ENCODE data around the gene HSD11B2. TPM values are rescaled to one million over a fixed set of nuclear protein-coding genes. Genes with fewer than 3 reads are reported as not detected.

The HSD11B2 gene
- total RNA-seq, 1 experiment from 2014 or later: 33.5 TPM

GRCh38 chr16:67398546-67399217, 32.2 kb upstream of the HSD11B2 start:
- Histone ChIP-seq H3K4me2 (ENCODE audit: insufficient read depth, insufficient read length, low read length) (no peak overlapping the region), H3K18ac (ENCODE audit: insufficient read length, low read depth, low read length) (no peak overlapping the region)

More at GRCh38 chr16:67398546-67399217, 32.2 kb upstream of the HSD11B2 start:
- Histone ChIP-seq H3K4ac (ENCODE audit: low read depth, low read length) (no peak overlapping the region), H2BK20ac (ENCODE audit: low read depth, low read length, poor library complexity, severe bottlenecking) (no peak overlapping the region), H3K9me3 (ENCODE audit: control insufficient read depth, low read depth, low read length) (no peaks in the 10 kb centered on the region), H3K56ac (ENCODE audit: insufficient read length, low read depth, low read length) (no peak overlapping the region), H3T11ph (ENCODE audit: low read length) (no peak overlapping the region), H3K23me2 (ENCODE audit: insufficient read length, low read depth, low read length, poor library complexity, severe bottlenecking) (no peaks in the 10 kb centered on the region), H2AK5ac (ENCODE audit: insufficient read length, low read length) (no peak overlapping the region), H2BK12ac (ENCODE audit: insufficient read length, low read depth, low read length) (no peak overlapping the region), H2BK15ac (ENCODE audit: low read depth, low read length) (no peak overlapping the region), H3K79me2 (ENCODE audit: insufficient read depth, low read length) (no peaks in the 10 kb centered on the region), H4K8ac (replicated peaks; ENCODE audit: insufficient read length, low read depth, low read length) (no peak overlapping the region), H3K79me1 (ENCODE audit: insufficient read depth, low read depth, low read length, poor library complexity, severe bottlenecking) (no peaks in the 10 kb centered on the region), H3K9ac (ENCODE audit: extremely low read depth, insufficient read length, low read length) (no peak overlapping the region), H2AFZ (ENCODE audit: low read length) (no peak overlapping the region), H2BK5ac (ENCODE audit: insufficient read length, low read length) (no peak overlapping the region), H3K14ac (ENCODE audit: insufficient read depth, low read length) (no peak overlapping the region), H3K27me3 (ENCODE audit: insufficient read depth, low read length) (peaks cover 18% of the 10 kb centered on the region; the same call in 1 of the 2 replicates), H3K23ac (ENCODE audit: insufficient read length, low read depth, low read length) (no peak overlapping the region), H4K20me1 (ENCODE audit: control insufficient read depth, insufficient read depth, insufficient read length) (peaks cover 2% of the 10 kb centered on the region), H2BK120ac (ENCODE audit: low read depth, low read length, poor library complexity, severe bottlenecking) (no peak overlapping the region), H3K4me1 (ENCODE audit: insufficient read depth, low read length) (no peaks in the 10 kb centered on the region), H4K91ac (ENCODE audit: insufficient read length, low read depth, low read length) (no peak overlapping the region), H3K27ac (ENCODE audit: insufficient read length, low read depth, low read length) (no peak overlapping the region), H4K5ac (ENCODE audit: insufficient read length, low read depth, low read length) (no peak overlapping the region)
- peaks cover 60% of the 10 kb centered on the region for H3K27me3 Mint-ChIP-seq (ENCODE audit: low read depth)
- H3K27ac Mint-ChIP-seq: no peak overlapping the region
- WGBS (ENCODE audit: extremely low coverage, insufficient read length, low lambda C conversion rate): no CpG with 5 or more reads among the region's 19 CpGs
- no peak for DNase-seq
- H3K36me3 Mint-ChIP-seq (ENCODE audit: insufficient read depth in 1 of 3, low read depth in 3 of 3): peaks cover 0 to 1% (median 0%) of the 10 kb centered on the region in 3 experiments; a peak in 1 of 7 replicates
- peaks cover 19 to 36% of the 10 kb centered on the region in 2 experiments for H3K4me1 Mint-ChIP-seq
- no peaks in the 10 kb centered on the region for H3K9me3 Mint-ChIP-seq
- TF ChIP-seq, protein P1, sequence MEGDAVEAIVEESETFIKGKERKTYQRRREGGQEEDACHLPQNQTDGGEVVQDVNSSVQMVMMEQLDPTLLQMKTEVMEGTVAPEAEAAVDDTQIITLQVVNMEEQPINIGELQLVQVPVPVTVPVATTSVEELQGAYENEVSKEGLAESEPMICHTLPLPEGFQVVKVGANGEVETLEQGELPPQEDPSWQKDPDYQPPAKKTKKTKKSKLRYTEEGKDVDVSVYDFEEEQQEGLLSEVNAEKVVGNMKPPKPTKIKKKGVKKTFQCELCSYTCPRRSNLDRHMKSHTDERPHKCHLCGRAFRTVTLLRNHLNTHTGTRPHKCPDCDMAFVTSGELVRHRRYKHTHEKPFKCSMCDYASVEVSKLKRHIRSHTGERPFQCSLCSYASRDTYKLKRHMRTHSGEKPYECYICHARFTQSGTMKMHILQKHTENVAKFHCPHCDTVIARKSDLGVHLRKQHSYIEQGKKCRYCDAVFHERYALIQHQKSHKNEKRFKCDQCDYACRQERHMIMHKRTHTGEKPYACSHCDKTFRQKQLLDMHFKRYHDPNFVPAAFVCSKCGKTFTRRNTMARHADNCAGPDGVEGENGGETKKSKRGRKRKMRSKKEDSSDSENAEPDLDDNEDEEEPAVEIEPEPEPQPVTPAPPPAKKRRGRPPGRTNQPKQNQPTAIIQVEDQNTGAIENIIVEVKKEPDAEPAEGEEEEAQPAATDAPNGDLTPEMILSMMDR (conservative IDR thresholded peaks at IDR 0.05): no peak
- no peak overlapping the region; a peak in 1 of 5 replicates for H3K4me3 Mint-ChIP-seq

Data from H9 (cell line).